AG20443 (cell line): ENCODE data around the gene C16orf92.
"Not testable (repeated sequence)": the region's sequence is repeated elsewhere in the genome, so short reads cannot be mapped to it uniquely, and the experiment has no call there.

Experiments used
- DNase-seq: peaks from one replicate; pipeline ENCODE4 v3.0.0; 2012; ENCODE audit warnings: low spot score, mixed read lengths

C16orf92 gene

GRCh38 chr16:30027588-30028437 is 4.8 kb downstream of the C16orf92 start:
- DNase-seq, result no peak

GRCh38 chr16:30028438-30029076 is 5.6 kb downstream of the C16orf92 start:
- peak; percentile 33 for DNase-seq

GRCh38 chr16:30030011-30030685 is 7.2 kb downstream of the C16orf92 start:
- no peak for DNase-seq

GRCh38 chr16:30030841-30031413 is 7.9 kb downstream of the C16orf92 start, which contains the start of gene TLCD3B:
Gene TLCD3B (minus strand): TSS chr16:30031271. CDS start chr16:30030527, 744 bp downstream.
- DNase-seq, result peak; percentile 42

GRCh38 chr16:30031477-30031918 is 8.5 kb downstream of the C16orf92 start:
- DNase-seq, result no peak

- DNase-seq, result peak; percentile 79
These were observed 9.3 kb downstream of the C16orf92 start for GRCh38 chr16:30032083-30032819.

GRCh38 chr16:30033270-30033669 is 10.3 kb downstream of the C16orf92 start:
- no peak for DNase-seq

- no peak for DNase-seq
These were observed 17.2 kb downstream of the C16orf92 start for GRCh38 chr16:30040221-30040620.

- not testable (repeated sequence) for DNase-seq
These were observed 17.7 kb downstream of the C16orf92 start for GRCh38 chr16:30040690-30041089.

- peak; percentile 39 for DNase-seq
These were observed 18.8 kb downstream of the C16orf92 start for GRCh38 chr16:30041841-30042240.

GRCh38 chr16:30046178-30046577 is 23.2 kb downstream of the C16orf92 start:
- DNase-seq, result no peak

GRCh38 chr16:30046588-30046987 is 23.6 kb downstream of the C16orf92 start:
- no peak for DNase-seq

GRCh38 chr16:30049871-30050270 is 26.9 kb downstream of the C16orf92 start:
- DNase-seq, result no peak

- DNase-seq, result peak; percentile 76
These were observed 28.5 kb downstream of the C16orf92 start for GRCh38 chr16:30051518-30051917.

GRCh38 chr16:30052671-30053372 is 29.8 kb downstream of the C16orf92 start:
- DNase-seq, result peak; percentile 98

- peak; percentile 69 for DNase-seq
These were observed 30.5 kb downstream of the C16orf92 start for GRCh38 chr16:30053376-30054015.

GRCh38 chr16:30054451-30054850 is 31.5 kb downstream of the C16orf92 start:
- no peak for DNase-seq

GRCh38 chr16:30054959-30055553 is 32.1 kb downstream of the C16orf92 start:
- DNase-seq, result no peak

GRCh38 chr16:30060346-30060745 is 37.3 kb downstream of the C16orf92 start:
- DNase-seq, result no peak
